Fibroblast of skin of right quadriceps (primary cell): ENCODE measurements around the gene TEX51.

Experiments
- DNase-seq: peaks from one replicate; pipeline ENCODE4 v3.0.0-alpha.2; 2013

Gene TEX51

GRCh38 chr2:126898636-126899035, at the start of gene TEX51:
Gene TEX51 (plus strand): TSS chr2:126898890. CDS start chr2:126898919, 29 bp downstream.
- no peak for DNase-seq

- DNase-seq, result no peak
Measured at GRCh38 chr2:126849054-126849453, 49.6 kb upstream of the TEX51 start.

- no peak for DNase-seq
Measured at GRCh38 chr2:126849486-126849885, 49.2 kb upstream of the TEX51 start.

- DNase-seq, result no peak
Measured at GRCh38 chr2:126849991-126850535, 48.6 kb upstream of the TEX51 start.

GRCh38 chr2:126850940-126851339, 47.8 kb upstream of the TEX51 start:
- DNase-seq, result no peak

GRCh38 chr2:126851756-126852155, 46.9 kb upstream of the TEX51 start:
- DNase-seq, result no peak

- DNase-seq, result no peak
Measured at GRCh38 chr2:126852361-126852760, 46.3 kb upstream of the TEX51 start.

- no peak for DNase-seq
Measured at GRCh38 chr2:126855606-126856005, 43.1 kb upstream of the TEX51 start.

GRCh38 chr2:126856403-126856802, 42.3 kb upstream of the TEX51 start:
- DNase-seq, result no peak

- no peak for DNase-seq
Measured at GRCh38 chr2:126857502-126857901, 41.2 kb upstream of the TEX51 start.

- peak; percentile 24 for DNase-seq
Measured at GRCh38 chr2:126858013-126858412, 40.7 kb upstream of the TEX51 start.

GRCh38 chr2:126858436-126858835, 40.3 kb upstream of the TEX51 start:
- DNase-seq, result no peak

GRCh38 chr2:126858991-126859390, 39.7 kb upstream of the TEX51 start:
- DNase-seq, result no peak

- no peak for DNase-seq
Measured at GRCh38 chr2:126859631-126860030, 39.1 kb upstream of the TEX51 start.

GRCh38 chr2:126860385-126860784, 38.3 kb upstream of the TEX51 start:
- DNase-seq, result no peak

GRCh38 chr2:126862730-126863129, 36.0 kb upstream of the TEX51 start:
- no peak for DNase-seq

GRCh38 chr2:126863336-126864015, 35.2 kb upstream of the TEX51 start:
- no peak for DNase-seq

GRCh38 chr2:126864861-126865260, 33.8 kb upstream of the TEX51 start:
- DNase-seq, result no peak

- DNase-seq, result no peak
Measured at GRCh38 chr2:126866451-126866850, 32.2 kb upstream of the TEX51 start.

- no peak for DNase-seq
Measured at GRCh38 chr2:126874961-126875360, 23.7 kb upstream of the TEX51 start.

- DNase-seq, result no peak
Measured at GRCh38 chr2:126876631-126877030, 22.1 kb upstream of the TEX51 start.

- DNase-seq, result no peak
Measured at GRCh38 chr2:126877041-126877440, 21.6 kb upstream of the TEX51 start.

GRCh38 chr2:126877861-126878565, 20.7 kb upstream of the TEX51 start:
- no peak for DNase-seq

GRCh38 chr2:126878601-126879000, 20.1 kb upstream of the TEX51 start:
- DNase-seq, result no peak
